ENCODE data around the gene SLC6A17. TPM values are rescaled to one million over a fixed set of nuclear protein-coding genes. Genes with fewer than 3 reads are reported as not detected.
A peak's percentile ranks its signal among the peaks of the same experiment; 100 is the strongest.

Gene SLC6A17
- total RNA-seq, 2 experiments from 2014 or later, result 0.05 to 0.18 TPM

DNA sequence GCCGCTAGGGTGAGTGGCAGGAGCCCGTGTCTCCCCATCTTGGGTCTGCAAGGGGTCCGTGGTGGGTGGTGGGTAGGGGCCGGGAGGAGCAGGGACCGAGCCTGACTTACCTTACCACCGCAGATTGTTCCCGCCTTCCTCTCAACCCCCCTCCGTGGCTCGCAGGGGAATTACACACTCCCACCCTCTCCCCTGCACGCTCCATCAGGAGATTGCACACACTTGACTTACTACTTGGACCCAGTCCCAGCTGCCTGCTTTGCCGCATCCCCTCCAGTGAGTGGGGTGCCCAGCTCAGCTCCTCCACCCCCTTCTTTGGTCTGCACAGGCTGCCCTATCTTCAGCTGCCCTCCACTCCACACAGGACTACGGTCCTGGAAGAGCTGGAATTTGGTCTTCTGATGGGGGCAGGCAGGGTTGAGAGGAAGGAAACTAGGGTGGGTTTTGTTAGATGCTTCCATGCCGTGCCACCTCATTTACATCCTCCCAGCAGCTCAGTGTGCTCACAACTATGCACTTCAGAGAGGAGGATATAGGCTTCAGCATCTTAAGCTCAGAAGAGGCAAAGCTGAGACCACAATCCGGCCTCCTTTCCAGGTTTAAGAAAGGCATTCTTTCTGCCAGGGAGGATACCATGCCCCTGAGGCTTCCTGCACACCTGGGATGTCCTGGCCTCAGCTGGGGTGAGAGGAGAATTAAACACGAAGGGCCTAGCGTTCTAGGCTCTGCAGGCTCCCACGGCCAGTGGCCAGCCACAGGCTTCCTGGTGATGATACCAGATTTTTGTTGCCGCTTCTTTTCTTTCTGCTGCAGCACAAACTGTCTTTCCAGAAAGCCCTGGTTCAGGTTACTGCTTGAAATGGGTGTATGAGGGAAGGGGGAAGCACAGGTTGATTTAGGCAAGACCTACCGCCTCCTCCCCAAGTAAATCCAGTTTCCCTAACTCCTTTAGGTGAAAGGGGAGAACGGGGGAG is 62.2 kb downstream of the SLC6A17 start:
- peaks cover 57% of the 10 kb centered on the region for H3K4me1 Mint-ChIP-seq (ENCODE audit: low read depth)
- ChIA-PET POLR2A (interaction anchor here (1.0 to 7.0 kb wide), 6 partner anchors 10 to 126 kb away, joined by 3 to 64 read pairs (median 4); partner anchors contain the start of gene RBM15), CTCF (interaction anchor here (0.8 to 17.6 kb wide), 7 partner anchors 10 to 284 kb away, joined by 3 to 761 read pairs (median 10); partner anchors contain the start of gene RBM15)
- H3K4me3 Mint-ChIP-seq, result peak overlapping the region; percentile 87
- H3K36me3 Mint-ChIP-seq (ENCODE audit: low read depth), result peaks cover 3% of the 10 kb centered on the region
- no peaks in the 10 kb centered on the region for H3K27me3 Mint-ChIP-seq
- no peak for TF ChIP-seq CTCF (IDR thresholded peaks at IDR 0.05)
- ATAC-seq (no peak), DNase-seq (peak; percentile 15)
- no peaks in the 10 kb centered on the region for H3K9me3 Mint-ChIP-seq
- intact Hi-C loops (cut with micrococcal nuclease), result no loop called here
- H3K27ac Mint-ChIP-seq, result peak overlapping the region; percentile 67

DNA sequence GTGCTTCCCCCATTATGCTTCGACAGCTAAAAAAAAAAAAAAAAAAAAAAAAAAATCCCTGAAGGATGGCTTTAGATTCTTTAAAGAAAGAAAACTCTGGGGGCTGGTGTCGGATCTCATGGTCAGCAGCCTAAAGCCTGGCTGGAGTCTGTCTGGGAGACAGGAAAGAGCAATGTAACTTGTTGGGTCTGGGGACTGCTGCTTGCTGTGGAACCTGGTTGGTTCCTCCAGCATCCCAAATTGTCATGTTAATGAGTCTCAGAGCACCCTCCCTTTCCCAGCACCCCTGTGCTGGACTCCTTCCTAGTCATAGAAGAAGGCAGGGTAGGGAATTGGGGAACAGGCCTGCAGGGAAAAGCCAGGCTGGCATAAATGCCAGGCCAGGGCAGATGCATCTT is 62.8 kb downstream of the SLC6A17 start:
- Mint-ChIP-seq H3K36me3 (ENCODE audit: low read depth) (peaks cover 3% of the 10 kb centered on the region), H3K27me3 (no peaks in the 10 kb centered on the region), H3K27ac (no peak overlapping the region), H3K9me3 (no peaks in the 10 kb centered on the region), H3K4me1 (ENCODE audit: low read depth) (peaks cover 52% of the 10 kb centered on the region), H3K4me3 (peak overlapping the region; percentile 87)
- CTCF ChIA-PET, result interaction anchor here (1.7 to 17.6 kb wide), 5 partner anchors 11 to 283 kb away, joined by 6 to 761 read pairs (median 37); partner anchors contain the start of gene RBM15
- no peak for TF ChIP-seq CTCF (IDR thresholded peaks at IDR 0.05)
- intact Hi-C loops (cut with micrococcal nuclease), result no loop called here
- ATAC-seq (no peak), DNase-seq (no peak)
- POLR2A ChIA-PET, result interaction anchor here (1.0 to 1.7 kb wide), 4 partner anchors 21 to 240 kb away, joined by 3 to 4 read pairs (median 3); no protein-coding TSS in a partner anchor

DNA sequence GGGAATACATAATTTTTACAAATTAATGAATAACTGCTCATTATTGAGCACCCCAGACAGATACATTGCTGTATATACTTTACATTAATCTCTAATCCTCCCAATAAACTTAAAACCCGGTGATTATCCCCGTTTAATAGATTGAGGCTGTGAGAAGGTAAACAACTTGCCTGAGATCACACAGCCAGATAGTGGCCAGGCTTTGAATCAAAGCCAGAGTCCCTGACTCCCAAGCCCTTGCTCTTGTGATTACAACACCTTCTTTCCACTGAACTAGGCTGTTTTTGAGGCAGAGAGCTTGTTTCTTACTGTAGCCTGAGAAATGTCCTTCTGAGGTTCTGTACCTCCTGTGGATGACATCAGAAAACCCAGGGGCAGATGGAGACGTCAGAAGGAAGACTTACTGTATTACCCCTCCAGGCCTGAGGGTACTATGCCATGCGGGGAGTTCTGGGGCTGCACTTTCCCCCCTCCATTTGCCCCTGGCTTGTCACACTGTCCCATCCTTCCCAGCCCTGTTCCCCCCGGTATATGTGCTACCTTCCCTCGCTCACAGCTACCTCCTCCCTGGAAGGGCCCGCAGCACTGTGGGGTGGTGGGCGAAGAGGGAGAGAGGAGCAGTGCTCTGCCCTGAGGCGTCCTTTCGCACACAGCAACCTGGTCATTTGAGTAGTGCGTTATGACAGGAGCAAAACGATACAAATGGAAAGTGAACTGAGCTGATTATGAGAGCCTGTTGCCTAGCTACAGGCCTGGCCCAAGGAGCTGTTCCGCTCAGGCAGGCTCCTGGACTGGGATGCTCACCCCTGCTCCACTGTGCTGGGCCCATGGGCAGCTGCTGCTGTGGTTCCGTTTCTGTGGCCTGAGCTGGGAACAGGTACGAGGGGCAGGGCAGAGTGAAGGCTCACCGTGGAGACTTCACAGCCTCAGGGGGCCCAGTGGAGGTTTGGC is 64.4 kb downstream of the SLC6A17 start:
- POLR2A ChIA-PET, result interaction anchor here (1.7 kb wide), 1 partner anchor 238 kb away, joined by 3 read pairs; no protein-coding TSS in a partner anchor
- peaks cover 42% of the 10 kb centered on the region for H3K4me1 Mint-ChIP-seq (ENCODE audit: low read depth)
- CTCF ChIA-PET, result interaction anchor here (1.1 to 10.4 kb wide), 5 partner anchors 10 to 281 kb away, joined by 3 to 153 read pairs (median 6); partner anchors contain the start of gene RBM15
- H3K9me3 Mint-ChIP-seq, result no peaks in the 10 kb centered on the region
- intact Hi-C loops (cut with micrococcal nuclease), result no loop called here
- H3K4me3 Mint-ChIP-seq, result no peak overlapping the region
- peaks cover 3% of the 10 kb centered on the region for H3K36me3 Mint-ChIP-seq (ENCODE audit: low read depth)
- ATAC-seq (no peak), DNase-seq (no peak)
- no peak overlapping the region for H3K27ac Mint-ChIP-seq
- H3K27me3 Mint-ChIP-seq, result no peaks in the 10 kb centered on the region
- no peak for TF ChIP-seq CTCF (IDR thresholded peaks at IDR 0.05)

- no peaks in the 10 kb centered on the region for H3K27me3 Mint-ChIP-seq
- intact Hi-C loops (cut with micrococcal nuclease), result no loop called here
- no peak for ATAC-seq
- H3K27ac Mint-ChIP-seq, result peak overlapping the region; percentile 48
- TF ChIP-seq CTCF (IDR thresholded peaks at IDR 0.05), result no peak
- ChIA-PET POLR2A (interaction anchor here (1.0 to 1.1 kb wide), 3 partner anchors 10 to 92 kb away, joined by 3 to 5 read pairs (median 4); no protein-coding TSS in a partner anchor), CTCF (interaction anchor here (1.1 to 10.4 kb wide), 6 partner anchors 8 to 280 kb away, joined by 3 to 153 read pairs (median 14); partner anchors contain the start of gene RBM15)
- peaks cover 42% of the 10 kb centered on the region for H3K4me1 Mint-ChIP-seq (ENCODE audit: low read depth)
- peaks cover 3% of the 10 kb centered on the region for H3K36me3 Mint-ChIP-seq (ENCODE audit: low read depth)
- H3K4me3 Mint-ChIP-seq, result no peak overlapping the region
- H3K9me3 Mint-ChIP-seq, result no peaks in the 10 kb centered on the region
- DNase-seq, result peak; percentile 18
These were observed 65.6 kb downstream of the SLC6A17 start for GRCh38 chr1:110215621-110216515.

All from activated CD8-positive, alpha-beta T cell treated with anti-CD3 and anti-CD28 coated beads for 36 hours (primary cell).